Mesangial cell (primary cell): Measurements from ENCODE around the gene DDX23. TPM values are rescaled to one million over a fixed set of nuclear protein-coding genes. Genes with fewer than 3 reads are reported as not detected.

ENCODE experiments used
- total RNA-seq: library from RNA; depleted of rRNA; stranded (reverse); fragments of >200 nt; gene quantifications from 2 replicates; pipeline ENCODE4 v1.2.3, GENCODE V29; 2015

Gene DDX23
- 33.5 and 49.9 TPM in 2 replicates for total RNA-seq

DNA sequence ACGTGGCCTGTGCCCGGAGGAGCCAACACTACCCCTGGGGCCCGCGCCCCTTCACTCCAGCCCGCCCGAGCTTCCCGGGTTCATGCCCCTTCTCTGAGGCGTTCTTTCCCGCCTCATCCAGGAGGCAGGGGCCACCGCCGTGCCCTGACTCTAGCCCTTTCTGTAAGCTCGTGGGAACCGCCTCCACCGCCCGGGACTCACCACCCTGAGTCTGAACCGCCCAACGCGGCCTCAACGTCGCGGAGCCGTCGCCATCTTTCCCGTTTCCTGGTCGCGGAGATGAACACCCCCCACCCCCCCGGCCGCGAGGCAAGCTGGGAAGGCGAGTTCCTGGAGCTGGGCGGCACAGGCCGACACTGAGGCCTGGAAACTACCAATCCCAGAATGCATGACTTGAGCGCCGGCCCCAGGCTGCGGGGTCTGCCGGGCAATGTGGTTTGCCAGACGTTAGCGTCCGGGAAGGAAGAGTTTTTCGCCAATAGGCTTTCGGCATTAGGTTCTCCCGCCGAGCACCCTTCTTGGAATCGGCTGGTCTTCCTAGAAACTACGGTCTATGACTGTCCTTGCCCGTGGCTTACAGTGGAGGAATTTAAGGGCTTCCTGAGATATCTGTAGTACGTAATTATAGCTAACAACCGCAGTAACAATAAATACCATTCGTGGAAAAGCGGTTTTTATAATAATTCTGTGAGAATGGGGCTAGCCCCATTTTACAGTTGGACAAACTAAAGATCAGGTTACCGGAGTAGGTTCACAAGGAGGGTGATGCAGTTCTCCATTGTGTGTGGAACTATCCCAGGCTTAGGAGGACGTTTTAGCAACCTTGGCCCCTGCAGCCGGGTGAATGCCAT is at the start of gene DDX23:
TSS of gene DDX23 (minus strand) at position 281 of the 851 bp plus-strand sequence. CDS start 6,381 bp downstream, outside the sequence.

GRCh38 chr12:48865281-48866051 is 13.5 kb upstream of the DDX23 start, which contains the start of gene RND1:
Gene RND1 (minus strand): TSS chr12:48865870. CDS start chr12:48865767, 103 bp downstream.

GRCh38 chr12:48817873-48818830 is 33.8 kb downstream of the DDX23 start, which contains the start of gene CACNB3:
Gene CACNB3 (plus strand): TSS chr12:48818496. CDS start chr12:48818930, 434 bp downstream.

GRCh38 chr12:48788854-48789775 is 62.8 kb downstream of the DDX23 start, which contains the start of gene ADCY6:
Gene ADCY6 (minus strand): TSS chr12:48789089. CDS start chr12:48783434, 5,655 bp downstream.

Other genes starting within 250 kb of the DDX23 start
- gene KANSL2, start 169.9 kb downstream of the DDX23 start, total RNA-seq: 32.3 and 42.8 TPM in 2 replicates
- gene CCNT1, start 135.5 kb downstream of the DDX23 start, total RNA-seq: 12.1 and 17.5 TPM in 2 replicates
- gene ADCY6, start 63.1 kb downstream of the DDX23 start, total RNA-seq: 20.4 and 44.7 TPM in 2 replicates
- gene CACNB3, start 33.7 kb downstream of the DDX23 start, total RNA-seq: 18.1 and 33.2 TPM in 2 replicates
- gene RND1, start 13.7 kb upstream of the DDX23 start, total RNA-seq: 0.33 TPM in 1 of 2 replicates, not detected in the other
- 30.7 and 51.3 TPM in 2 replicates for gene FKBP11, start 73.3 kb upstream of the DDX23 start, total RNA-seq
- gene ARF3, start 105.3 kb upstream of the DDX23 start, total RNA-seq: 65.7 and 70.6 TPM in 2 replicates
- not detected in 2 replicates for gene WNT10B, start 119.6 kb upstream of the DDX23 start, total RNA-seq
- gene WNT1, start 126.2 kb upstream of the DDX23 start, total RNA-seq: not detected in 2 replicates
- 0.16 TPM in 1 of 2 replicates, not detected in the other for gene DDN, start 147.2 kb upstream of the DDX23 start, total RNA-seq
- gene PRKAG1, start 166.6 kb upstream of the DDX23 start, total RNA-seq: 48.6 and 49.3 TPM in 2 replicates
- 23.3 and 38.3 TPM in 2 replicates for gene KMT2D, start 208.6 kb upstream of the DDX23 start, total RNA-seq
- gene RHEBL1, start 217.8 kb upstream of the DDX23 start, total RNA-seq: 1.3 and 3.1 TPM in 2 replicates
- 0.13 TPM in 1 of 2 replicates, not detected in the other for gene DHH, start 242.6 kb upstream of the DDX23 start, total RNA-seq